Measurements from ENCODE around the gene CACNG4.

CACNG4 gene

DNA sequence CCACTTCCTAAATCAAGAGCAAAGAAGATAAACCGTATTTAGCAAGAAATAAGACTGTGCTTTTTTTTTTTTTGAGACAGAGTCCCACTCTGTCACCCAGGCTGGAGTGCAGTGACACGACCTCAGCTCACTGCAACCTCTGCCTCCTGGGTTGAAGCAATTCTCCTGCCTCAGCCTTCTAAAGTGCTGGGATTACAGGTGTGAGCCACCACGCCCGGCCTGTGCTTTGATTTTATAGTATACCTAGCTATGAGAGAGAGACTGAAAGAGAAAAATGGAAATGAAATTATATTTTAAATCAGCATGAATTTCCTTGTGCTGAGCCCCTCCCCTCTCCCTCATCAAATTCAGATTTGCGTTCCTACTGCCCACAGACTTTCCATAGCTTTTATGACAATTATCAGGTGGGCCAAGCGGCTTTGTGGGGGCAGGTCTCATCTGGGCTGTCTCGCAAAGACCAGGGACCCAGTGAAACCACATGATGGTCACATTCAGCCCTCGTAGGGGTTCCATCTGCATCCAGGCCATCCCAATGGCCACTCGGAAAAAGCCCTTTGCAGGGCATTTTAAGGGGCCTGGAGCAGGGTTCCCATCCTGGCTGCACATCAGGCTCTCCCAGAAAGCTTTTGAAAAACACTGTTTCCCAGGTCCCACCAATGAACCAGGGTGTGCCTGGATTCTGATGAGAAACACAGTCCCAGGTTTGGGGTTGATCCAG, 88.4 kb downstream of the CACNG4 start:
- TF ChIP-seq, protein P1, sequence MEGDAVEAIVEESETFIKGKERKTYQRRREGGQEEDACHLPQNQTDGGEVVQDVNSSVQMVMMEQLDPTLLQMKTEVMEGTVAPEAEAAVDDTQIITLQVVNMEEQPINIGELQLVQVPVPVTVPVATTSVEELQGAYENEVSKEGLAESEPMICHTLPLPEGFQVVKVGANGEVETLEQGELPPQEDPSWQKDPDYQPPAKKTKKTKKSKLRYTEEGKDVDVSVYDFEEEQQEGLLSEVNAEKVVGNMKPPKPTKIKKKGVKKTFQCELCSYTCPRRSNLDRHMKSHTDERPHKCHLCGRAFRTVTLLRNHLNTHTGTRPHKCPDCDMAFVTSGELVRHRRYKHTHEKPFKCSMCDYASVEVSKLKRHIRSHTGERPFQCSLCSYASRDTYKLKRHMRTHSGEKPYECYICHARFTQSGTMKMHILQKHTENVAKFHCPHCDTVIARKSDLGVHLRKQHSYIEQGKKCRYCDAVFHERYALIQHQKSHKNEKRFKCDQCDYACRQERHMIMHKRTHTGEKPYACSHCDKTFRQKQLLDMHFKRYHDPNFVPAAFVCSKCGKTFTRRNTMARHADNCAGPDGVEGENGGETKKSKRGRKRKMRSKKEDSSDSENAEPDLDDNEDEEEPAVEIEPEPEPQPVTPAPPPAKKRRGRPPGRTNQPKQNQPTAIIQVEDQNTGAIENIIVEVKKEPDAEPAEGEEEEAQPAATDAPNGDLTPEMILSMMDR (IDR thresholded peaks at IDR 0.05; ENCODE audit: insufficient read depth, low read length, missing control alignments): no peak
- ChIA-PET CTCF (no interaction called here), POLR2A (no interaction called here)
- H3K4me3 ChIP-seq (ENCODE audit: low read depth, low read length): no peak overlapping the region
- DNase-seq (ENCODE audit: low read depth, low spot score): no peak

DNA sequence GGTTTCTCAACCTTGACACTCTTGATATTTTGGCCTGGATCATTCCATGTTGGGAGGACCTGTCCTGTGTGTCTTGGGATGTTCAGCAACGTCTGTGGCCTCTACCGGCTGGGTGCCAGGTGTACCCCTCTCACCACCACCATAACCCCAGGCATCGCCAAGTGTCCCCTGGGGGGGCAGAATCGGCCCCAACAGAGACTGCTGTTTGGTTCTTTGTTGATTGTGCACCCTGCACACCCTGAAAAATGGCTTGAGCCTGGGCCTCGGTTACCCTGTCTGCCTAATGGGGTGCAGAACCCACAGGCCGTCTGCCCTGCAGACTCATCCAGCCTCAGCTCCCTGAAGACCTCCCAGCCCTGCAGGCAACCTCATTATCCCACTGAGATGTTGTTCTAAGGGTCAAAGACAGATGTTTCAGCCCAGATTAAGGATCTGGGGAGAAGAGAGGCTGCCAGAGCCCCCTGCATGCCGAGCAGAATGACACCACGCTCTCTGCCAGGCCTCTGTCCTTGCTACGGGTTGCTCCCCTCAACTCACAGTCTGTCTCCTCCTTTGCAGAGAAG, 89.0 kb downstream of the CACNG4 start:
- POLR2A ChIA-PET: no interaction called here
- no peak for DNase-seq (ENCODE audit: low read depth, low spot score)
- no peak overlapping the region for H3K4me3 ChIP-seq (ENCODE audit: low read depth, low read length)
- TF ChIP-seq, protein P1 (IDR thresholded peaks at IDR 0.05; ENCODE audit: insufficient read depth, low read length, missing control alignments): no peak
- CTCF ChIA-PET: no interaction called here

DNA sequence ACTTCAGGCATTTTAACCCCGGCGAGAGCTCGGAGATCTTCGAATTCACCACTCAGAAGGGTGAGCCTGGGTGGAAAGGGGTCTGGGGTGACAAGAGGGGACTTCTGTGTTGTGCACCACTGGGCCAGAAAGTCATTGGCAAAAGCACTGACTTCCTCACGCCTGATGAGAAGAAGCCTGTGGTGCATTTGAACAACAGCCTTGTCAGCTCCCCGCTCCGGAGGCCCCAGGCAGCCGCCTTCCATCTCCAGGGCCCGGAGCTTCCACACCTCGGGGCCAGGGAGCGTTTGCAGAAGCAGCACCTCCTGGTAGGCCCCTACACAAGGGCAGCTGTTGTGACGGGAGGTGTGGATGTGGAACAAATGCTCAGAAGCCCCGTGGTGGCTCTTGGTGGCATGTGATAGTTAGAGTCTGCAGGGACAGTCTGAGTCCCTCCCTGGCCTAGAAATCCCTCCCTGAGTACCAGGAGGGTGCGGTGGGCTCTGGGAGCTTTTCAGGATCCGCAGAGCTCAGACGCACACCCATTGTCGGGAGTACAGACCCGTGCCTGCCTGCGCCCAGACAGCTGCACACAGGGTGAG, 89.6 kb downstream of the CACNG4 start:
- ChIA-PET POLR2A (no interaction called here), CTCF (no interaction called here)
- TF ChIP-seq, protein P1 (IDR thresholded peaks at IDR 0.05; ENCODE audit: insufficient read depth, low read length, missing control alignments): no peak
- no peak for DNase-seq (ENCODE audit: low read depth, low spot score)
- H3K4me3 ChIP-seq (ENCODE audit: low read depth, low read length): no peak overlapping the region

DNA sequence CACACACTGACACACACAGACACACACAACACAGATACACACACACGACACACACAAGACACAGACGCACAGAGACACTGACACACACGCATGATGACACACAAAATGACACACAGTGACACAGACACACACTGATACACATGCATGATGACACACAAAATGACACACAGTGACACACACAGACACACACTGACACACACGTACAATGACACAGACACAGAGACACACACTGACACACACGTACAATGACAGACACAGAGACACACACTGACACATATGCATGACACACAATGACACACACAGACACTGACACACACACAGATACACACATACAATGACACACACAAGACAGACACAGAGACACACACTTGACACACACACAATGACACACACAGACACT, 90.1 kb downstream of the CACNG4 start:
- POLR2A ChIA-PET: no interaction called here
- H3K4me3 ChIP-seq (ENCODE audit: low read depth, low read length): no peak overlapping the region
- TF ChIP-seq, protein P1 (IDR thresholded peaks at IDR 0.05; ENCODE audit: insufficient read depth, low read length, missing control alignments): no peak
- CTCF ChIA-PET: no interaction called here
- DNase-seq (ENCODE audit: low read depth, low spot score): no peak

DNA sequence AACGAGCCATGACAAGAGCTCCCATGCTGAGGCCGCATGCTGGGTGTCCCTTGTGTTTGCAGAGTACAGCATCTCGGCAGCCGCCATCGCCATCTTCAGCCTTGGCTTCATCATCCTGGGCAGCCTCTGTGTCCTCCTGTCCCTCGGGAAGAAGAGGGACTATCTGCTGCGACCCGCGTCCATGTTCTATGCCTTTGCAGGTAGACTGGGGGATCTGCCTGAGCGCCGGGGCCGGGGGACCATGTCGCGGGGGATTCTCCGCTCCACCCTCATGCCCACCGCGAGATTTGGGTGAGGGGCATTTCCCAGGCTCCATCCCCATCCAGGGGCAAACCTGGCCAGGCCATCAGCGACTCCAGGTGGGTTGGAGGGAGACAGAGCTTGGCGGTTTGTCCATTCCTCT, 90.5 kb downstream of the CACNG4 start:
- H3K4me3 ChIP-seq (ENCODE audit: low read depth, low read length): no peak overlapping the region
- ChIA-PET CTCF (no interaction called here), POLR2A (no interaction called here)
- no peak for DNase-seq (ENCODE audit: low read depth, low spot score)
- TF ChIP-seq, protein P1 (IDR thresholded peaks at IDR 0.05; ENCODE audit: insufficient read depth, low read length, missing control alignments): no peak

DNA sequence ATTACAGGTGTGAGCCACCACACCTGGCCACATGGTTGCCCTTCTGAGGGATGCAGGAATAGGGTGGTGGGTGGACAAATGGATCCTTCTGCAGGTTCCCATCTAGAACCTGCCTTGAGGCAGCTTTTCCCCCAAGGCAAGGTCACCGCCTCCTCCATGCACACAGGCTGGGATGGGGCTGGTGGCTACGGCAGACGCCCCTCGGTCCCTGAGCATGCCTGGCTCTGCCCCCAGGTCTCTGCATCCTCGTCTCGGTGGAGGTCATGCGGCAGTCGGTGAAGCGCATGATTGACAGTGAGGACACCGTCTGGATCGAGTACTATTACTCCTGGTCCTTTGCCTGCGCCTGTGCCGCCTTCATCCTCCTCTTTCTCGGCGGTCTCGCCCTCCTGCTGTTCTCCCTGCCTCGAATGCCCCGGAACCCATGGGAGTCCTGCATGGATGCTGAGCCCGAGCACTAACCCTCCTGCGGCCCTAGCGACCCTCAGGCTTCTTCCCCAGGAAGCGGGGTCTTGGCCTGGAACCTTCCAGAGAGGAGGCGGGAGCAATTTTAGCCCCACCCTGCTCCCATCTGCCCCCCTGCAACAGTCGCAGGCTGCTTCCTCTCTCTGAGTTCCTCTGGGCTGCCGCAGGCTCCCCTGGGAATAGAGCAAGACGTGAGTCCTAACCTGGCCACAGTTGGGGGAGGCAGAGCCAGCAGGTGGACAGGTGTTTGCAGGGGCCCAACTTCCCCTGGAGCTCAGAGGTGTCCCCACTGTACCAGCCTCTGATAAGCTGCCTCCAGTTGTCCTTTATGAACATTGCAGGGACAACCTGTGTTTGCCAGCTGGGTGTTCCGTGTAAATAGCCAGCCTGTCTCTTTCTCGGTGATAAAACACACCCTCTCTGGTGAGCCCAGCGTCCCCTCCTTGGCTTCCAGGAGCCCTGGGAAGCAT, 91.6 kb downstream of the CACNG4 start:
- CTCF ChIA-PET: no interaction called here

More for the DNA sequence above, 91.6 kb downstream of the CACNG4 start:
- TF ChIP-seq, protein P1 (IDR thresholded peaks at IDR 0.05; ENCODE audit: insufficient read depth, low read length, missing control alignments): no peak
- DNase-seq (ENCODE audit: low read depth, low spot score): no peak
- H3K4me3 ChIP-seq (ENCODE audit: low read depth, low read length): no peak overlapping the region
- POLR2A ChIA-PET: no interaction called here
